ENCODE data around the gene USP4. TPM values are rescaled to one million over a fixed set of nuclear protein-coding genes. Genes with fewer than 3 reads are reported as not detected.

USP4 gene
- total RNA-seq, 1 donor from 2014 or later: 48.8 TPM

GRCh38 chr3:49343163-49343562, 3.3 kb upstream of the USP4 start:
- no peak overlapping the region for H3K4me3 Mint-ChIP-seq
- H3K27ac Mint-ChIP-seq: no peak overlapping the region

GRCh38 chr3:49341996-49342395, 2.1 kb upstream of the USP4 start:
- H3K9me3 Mint-ChIP-seq: no peaks in the 10 kb centered on the region
- DNase-seq (ENCODE audit: extremely low spot score, unreplicated experiment): no peak
- no peak overlapping the region for H3K4me3 Mint-ChIP-seq
- H3K27me3 Mint-ChIP-seq: no peaks in the 10 kb centered on the region
- no peak for TF ChIP-seq CTCF (conservative IDR thresholded peaks at IDR 0.05)
- H3K4me1 Mint-ChIP-seq (ENCODE audit: unreplicated experiment): peaks cover 21% of the 10 kb centered on the region
- H3K27ac Mint-ChIP-seq: no peak overlapping the region
- H3K36me3 Mint-ChIP-seq: peaks cover 3% of the 10 kb centered on the region

More at GRCh38 chr3:49343163-49343562, 3.3 kb upstream of the USP4 start:
- Mint-ChIP-seq H3K4me1 (ENCODE audit: unreplicated experiment) (peaks cover 19% of the 10 kb centered on the region), H3K9me3 (no peaks in the 10 kb centered on the region), H3K27me3 (no peaks in the 10 kb centered on the region), H3K36me3 (peaks cover under 1% of the 10 kb centered on the region)
- no peak for DNase-seq (ENCODE audit: extremely low spot score, unreplicated experiment)
- TF ChIP-seq CTCF (conservative IDR thresholded peaks at IDR 0.05): no peak

GRCh38 chr3:49339581-49339940, 292 bp downstream of the USP4 start:
- Mint-ChIP-seq H3K4me1 (ENCODE audit: unreplicated experiment) (peaks cover 21% of the 10 kb centered on the region), H3K27me3 (no peaks in the 10 kb centered on the region), H3K36me3 (peaks cover 8% of the 10 kb centered on the region), H3K27ac (peak overlapping the region; percentile 95), H3K9me3 (no peaks in the 10 kb centered on the region), H3K4me3 (peak overlapping the region; percentile 97)
- TF ChIP-seq CTCF (conservative IDR thresholded peaks at IDR 0.05): no peak
- DNase-seq (ENCODE audit: extremely low spot score, unreplicated experiment): no peak

DNA sequence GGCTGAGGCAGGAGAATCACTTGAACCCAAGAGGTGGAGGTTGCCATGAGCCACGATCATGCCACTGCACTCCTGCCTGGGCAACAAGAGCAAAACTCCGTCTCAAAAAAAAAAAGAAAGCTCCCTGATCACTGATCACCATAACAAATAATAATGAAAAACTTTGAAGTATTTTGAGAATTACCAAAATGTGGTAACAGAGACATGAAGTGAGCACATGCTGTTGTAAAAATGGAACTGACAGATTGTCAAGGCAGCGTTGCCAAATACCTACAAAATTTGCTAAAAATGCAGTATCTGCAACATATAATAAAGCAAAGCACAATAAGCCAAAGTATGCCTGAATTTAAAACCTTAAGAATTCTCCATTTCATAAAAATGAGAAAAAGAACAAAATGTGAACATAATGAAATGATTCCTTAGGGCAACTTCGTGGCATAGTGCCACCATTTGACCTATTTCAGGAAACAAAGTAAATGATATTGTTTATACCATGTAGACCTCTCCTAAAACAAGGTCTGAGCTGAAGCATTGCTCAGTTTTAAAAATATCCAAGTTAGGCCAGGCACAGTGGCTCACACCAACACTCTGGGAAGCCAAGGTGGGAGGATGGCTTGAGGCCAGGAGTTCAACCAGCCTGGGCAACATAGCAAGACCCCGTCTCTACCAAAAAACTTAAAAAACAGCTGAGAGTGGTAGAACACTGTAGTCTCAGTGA, 5.8 kb downstream of the USP4 start:
- no peak for TF ChIP-seq CTCF (conservative IDR thresholded peaks at IDR 0.05)
- no peak overlapping the region for H3K27ac Mint-ChIP-seq
- peaks cover 7% of the 10 kb centered on the region for H3K4me1 Mint-ChIP-seq (ENCODE audit: unreplicated experiment)
- no peak overlapping the region for H3K4me3 Mint-ChIP-seq
- H3K9me3 Mint-ChIP-seq: no peaks in the 10 kb centered on the region
- DNase-seq (ENCODE audit: extremely low spot score, unreplicated experiment): no peak
- H3K36me3 Mint-ChIP-seq: peaks cover 20% of the 10 kb centered on the region
- no peaks in the 10 kb centered on the region for H3K27me3 Mint-ChIP-seq

GRCh38 chr3:49333091-49333490, 6.8 kb downstream of the USP4 start:
- Mint-ChIP-seq H3K27ac (no peak overlapping the region), H3K36me3 (peaks cover 19% of the 10 kb centered on the region), H3K9me3 (no peaks in the 10 kb centered on the region), H3K27me3 (no peaks in the 10 kb centered on the region), H3K4me3 (no peak overlapping the region), H3K4me1 (ENCODE audit: unreplicated experiment) (peaks cover 2% of the 10 kb centered on the region)
- no peak for DNase-seq (ENCODE audit: extremely low spot score, unreplicated experiment)
- TF ChIP-seq CTCF (conservative IDR thresholded peaks at IDR 0.05): no peak

Measured in type B pancreatic cell (in vitro differentiated cells).